ENCODE measurements around the gene FYB2.
A peak's percentile ranks its signal among the peaks of the same experiment; 100 is the strongest.

The FYB2 gene

GRCh38 chr1:56834137-56834900, 15.1 kb upstream of the FYB2 start:
- no peak for DNase-seq (ENCODE audit: low read depth)

- DNase-seq (ENCODE audit: low read depth): no peak
Measured at GRCh38 chr1:56833088-56833487, 13.9 kb upstream of the FYB2 start.

- DNase-seq (ENCODE audit: low read depth): peak; percentile 33
Measured at GRCh38 chr1:56831871-56832693, 12.9 kb upstream of the FYB2 start.

- DNase-seq (ENCODE audit: low read depth): no peak
Measured at GRCh38 chr1:56830052-56830451, 10.8 kb upstream of the FYB2 start.

GRCh38 chr1:56827711-56828110, 8.5 kb upstream of the FYB2 start:
- no peak for DNase-seq (ENCODE audit: low read depth)

GRCh38 chr1:56825436-56825835, 6.2 kb upstream of the FYB2 start:
- DNase-seq (ENCODE audit: low read depth): no peak

- DNase-seq (ENCODE audit: low read depth): no peak
Measured at GRCh38 chr1:56824938-56825337, 5.7 kb upstream of the FYB2 start.

- DNase-seq (ENCODE audit: low read depth): no peak
Measured at GRCh38 chr1:56824271-56824670, 5.1 kb upstream of the FYB2 start.

GRCh38 chr1:56821462-56821797, 2.2 kb upstream of the FYB2 start:
- DNase-seq (ENCODE audit: low read depth): no peak

GRCh38 chr1:56820755-56821461, 1.7 kb upstream of the FYB2 start:
- DNase-seq (ENCODE audit: low read depth): peak; percentile 42

- DNase-seq (ENCODE audit: low read depth): no peak
Measured at GRCh38 chr1:56817716-56818463, 1.3 kb downstream of the FYB2 start.

- no peak for DNase-seq (ENCODE audit: low read depth)
Measured at GRCh38 chr1:56816909-56817308, 2.3 kb downstream of the FYB2 start.

- no peak for DNase-seq (ENCODE audit: low read depth)
Measured at GRCh38 chr1:56816264-56816663, 2.9 kb downstream of the FYB2 start.

- DNase-seq (ENCODE audit: low read depth): no peak
Measured at GRCh38 chr1:56814205-56814604, 5.0 kb downstream of the FYB2 start.

- no peak for DNase-seq (ENCODE audit: low read depth)
Measured at GRCh38 chr1:56811331-56811730, 7.9 kb downstream of the FYB2 start.

GRCh38 chr1:56808410-56808809, 10.8 kb downstream of the FYB2 start:
- no peak for DNase-seq (ENCODE audit: low read depth)

GRCh38 chr1:56806804-56807203, 12.4 kb downstream of the FYB2 start:
- DNase-seq (ENCODE audit: low read depth): no peak

GRCh38 chr1:56803561-56804156, 15.5 kb downstream of the FYB2 start:
- DNase-seq (ENCODE audit: low read depth): no peak

- DNase-seq (ENCODE audit: low read depth): no peak
Measured at GRCh38 chr1:56799605-56800400, 19.4 kb downstream of the FYB2 start.

GRCh38 chr1:56798053-56798471, 21.1 kb downstream of the FYB2 start:
- no peak for DNase-seq (ENCODE audit: low read depth)

All from stimulated activated CD8-positive, alpha-beta memory T cell treated with anti-CD3 and anti-CD28 coated beads, Interleukin-15, amount 100 ng/mL, for 24 hours (primary cell).